Activated CD4-positive, alpha-beta T cell treated with anti-CD3 and anti-CD28 coated beads for 1 hour (primary cell): ENCODE data around the gene L3MBTL3.
"Not testable (repeated sequence)": the region's sequence is repeated elsewhere in the genome, so short reads cannot be mapped to it uniquely, and the experiment has no call there.

Source experiments
- DNase-seq: peaks from one replicate; pipeline ENCODE4 v3.0.0-alpha.2; 2020

Gene L3MBTL3

DNA sequence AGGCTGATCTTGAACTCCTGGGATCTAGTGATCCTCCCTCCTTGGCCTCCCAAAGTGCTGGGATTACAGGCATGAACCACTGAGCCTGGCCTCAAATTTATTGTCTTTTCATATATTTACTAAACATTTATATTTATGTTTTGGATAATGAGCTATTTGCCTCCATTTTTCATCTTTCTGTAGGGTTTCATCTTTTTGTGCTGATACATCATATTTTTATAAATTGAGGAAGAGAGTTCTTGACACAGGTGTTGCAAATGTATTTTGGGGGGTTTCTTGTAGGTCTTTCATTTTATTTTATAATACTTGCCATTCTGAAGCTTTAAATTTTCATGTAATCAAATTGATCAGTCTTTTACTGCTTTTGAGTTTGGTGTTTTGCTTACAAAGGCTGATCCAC, 72.4 kb downstream of the L3MBTL3 start:
- no peak for DNase-seq

DNA sequence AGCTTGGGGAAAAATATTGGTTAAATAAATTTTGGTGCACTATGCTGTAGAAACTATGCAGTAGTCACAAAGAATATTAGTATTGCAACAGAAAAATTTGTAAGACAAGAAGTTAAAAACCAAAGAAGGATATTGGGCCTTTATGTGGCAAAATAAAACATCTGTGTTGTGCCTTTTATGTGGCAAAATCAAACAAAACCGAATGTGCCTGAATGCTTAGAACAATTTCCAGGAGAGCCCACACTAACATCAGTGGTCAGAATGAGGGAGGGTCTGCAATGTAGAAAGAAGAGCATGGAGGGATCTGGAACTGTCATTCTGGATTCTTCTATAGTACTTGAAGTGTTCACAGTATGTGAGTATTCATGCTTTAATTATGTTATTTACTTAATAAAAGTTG, 75.2 kb downstream of the L3MBTL3 start:
- DNase-seq: no peak

DNA sequence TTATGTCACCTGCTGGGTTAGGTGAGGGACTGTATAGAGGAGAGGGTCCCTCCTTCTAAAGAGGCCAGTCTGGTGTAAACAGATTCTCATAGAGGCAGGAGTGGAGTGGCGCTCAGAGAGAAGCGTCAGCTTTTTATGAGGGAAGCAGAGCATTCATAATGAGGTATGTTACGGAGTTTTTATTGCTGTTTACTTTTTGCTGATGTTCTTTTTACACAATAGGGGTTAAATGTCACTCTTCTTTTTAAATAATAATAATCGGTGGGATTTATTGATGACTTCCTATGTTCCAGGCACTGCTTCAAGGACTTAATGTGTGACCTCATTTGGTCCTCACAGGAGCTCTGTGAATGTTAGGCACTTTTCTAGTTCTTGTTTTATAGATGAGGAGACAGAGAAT, 79.9 kb downstream of the L3MBTL3 start:
- DNase-seq: no peak

DNA sequence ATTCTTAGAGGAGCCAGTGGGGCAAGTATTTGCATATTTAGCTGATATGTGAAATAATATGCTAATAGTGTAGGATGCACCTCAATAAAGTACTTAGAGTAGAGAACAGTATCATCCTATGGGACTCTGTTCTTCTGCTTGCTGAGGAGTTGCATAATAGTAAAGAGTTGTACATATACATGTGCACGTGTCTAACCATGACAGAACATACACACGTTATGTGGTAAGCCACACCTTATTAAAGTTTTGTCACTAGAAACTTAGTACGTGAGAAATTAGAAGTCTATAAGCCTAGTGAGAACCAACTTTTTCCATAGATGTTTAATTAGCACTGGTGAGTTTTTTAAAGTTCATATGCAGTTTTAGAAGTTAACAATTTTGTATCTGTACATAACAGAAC, 80.7 kb downstream of the L3MBTL3 start:
- no peak for DNase-seq

DNA sequence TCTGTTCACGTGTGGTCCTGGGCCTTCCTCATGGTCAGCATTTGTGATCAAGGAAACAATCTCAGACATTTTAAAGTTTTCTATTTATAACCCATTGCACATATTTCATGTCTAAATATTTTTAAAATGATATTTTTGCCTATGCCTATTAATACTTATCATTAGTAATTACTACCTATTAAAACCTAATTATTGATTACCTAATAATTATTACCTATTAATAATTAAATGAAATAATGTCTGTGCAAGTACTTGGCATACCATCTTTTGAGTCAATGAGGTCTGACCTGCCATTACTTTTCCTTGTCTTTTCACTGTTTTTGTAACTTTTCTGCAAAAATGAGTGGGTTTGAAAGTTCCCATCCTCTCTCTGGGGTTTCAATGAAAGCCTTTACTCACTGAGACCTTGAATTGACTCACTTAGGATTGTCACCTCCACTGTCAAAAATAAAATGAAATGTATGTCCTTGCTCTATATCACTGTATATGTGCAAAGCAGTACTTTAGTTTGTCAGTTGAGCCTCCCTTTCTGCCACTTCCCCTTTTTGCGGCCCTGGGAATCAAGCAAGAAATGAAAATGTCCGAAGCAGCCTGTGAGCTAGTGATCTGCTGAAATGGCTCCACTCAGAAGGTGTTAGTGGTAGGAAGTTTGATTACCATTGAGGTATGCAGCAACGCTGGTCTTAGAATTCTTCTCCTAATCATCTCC, 87.8 kb downstream of the L3MBTL3 start:
- no peak for DNase-seq

DNA sequence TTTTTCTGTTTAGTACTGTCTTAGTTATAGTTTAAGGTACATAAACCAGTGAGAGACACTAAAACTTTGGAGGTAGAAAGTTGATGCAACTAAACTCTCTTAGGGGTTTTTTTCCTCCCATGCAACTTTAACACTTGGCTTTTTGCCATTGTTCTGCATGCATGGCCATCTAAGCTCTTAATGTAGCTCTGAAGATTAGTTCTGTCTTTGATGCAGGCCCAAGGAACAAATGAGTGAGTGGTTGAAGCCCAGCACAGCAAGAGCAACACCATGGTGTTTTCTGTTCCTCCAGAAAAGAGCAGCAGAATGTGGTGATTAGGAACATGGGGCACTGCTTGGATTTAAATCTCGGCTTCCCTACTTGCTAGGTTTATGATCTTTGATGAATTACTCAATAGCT, 89.3 kb downstream of the L3MBTL3 start:
- DNase-seq: no peak

DNA sequence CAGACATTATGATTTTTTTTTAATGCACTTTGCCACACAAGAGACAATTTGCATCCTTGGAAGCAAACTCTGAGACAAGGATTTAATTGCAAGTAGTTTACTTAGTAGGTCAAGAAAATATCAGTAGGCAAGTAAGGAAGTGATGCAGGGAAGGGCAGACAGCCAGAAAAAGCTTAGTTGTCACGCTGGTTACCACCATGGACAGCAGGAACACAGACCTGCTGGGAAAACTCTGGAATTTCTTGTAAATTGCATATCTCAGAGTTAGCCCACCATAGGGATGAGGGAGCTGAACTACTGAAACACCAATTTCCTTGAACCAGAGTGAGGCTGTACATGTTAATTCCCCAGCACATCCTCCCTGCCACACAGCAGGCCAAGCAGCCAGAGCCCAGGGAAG, 92.7 kb downstream of the L3MBTL3 start:
- DNase-seq: no peak

DNA sequence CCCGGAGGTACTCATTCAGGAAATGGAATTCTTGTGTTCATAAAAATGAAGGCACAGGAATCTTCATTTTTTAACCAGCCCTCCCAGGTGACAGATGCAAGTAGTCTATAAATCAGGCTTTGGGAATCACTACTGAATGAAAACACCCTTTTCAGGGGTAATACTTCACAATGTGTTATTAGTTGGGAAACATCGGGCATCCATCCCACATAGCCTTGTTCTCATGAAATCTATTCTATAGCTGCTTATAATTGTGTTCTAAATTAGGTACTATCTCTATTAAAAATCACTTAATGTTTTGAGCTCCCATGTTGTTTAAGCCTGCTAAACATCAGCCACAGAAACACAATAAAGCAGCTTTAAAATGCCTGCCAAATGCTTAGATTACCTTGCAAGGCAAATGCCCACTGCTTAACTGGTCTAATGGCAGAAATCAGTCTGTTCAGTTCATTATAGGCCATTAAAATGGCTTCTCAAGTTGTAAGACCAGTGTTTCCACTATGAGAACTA, 94.9 kb downstream of the L3MBTL3 start:
- no peak for DNase-seq

DNA sequence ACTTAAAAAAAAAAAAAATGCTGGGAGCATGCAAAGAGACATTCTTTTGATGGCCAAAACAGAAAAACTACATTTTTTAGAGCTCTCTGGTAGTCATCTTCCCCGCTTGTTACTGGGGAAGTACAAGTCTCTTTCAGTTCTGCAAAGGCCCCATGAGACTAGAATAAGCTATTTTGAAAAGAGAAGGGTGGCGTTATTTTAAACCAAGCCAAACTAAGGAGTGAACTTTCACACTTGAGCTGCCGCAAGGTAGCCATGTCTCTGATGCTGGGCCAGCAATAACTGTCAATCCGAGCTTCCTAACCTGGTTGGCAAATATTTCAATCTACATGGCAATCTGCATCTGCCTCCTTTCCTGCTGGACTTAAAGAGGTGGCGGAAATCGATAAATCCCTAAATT, 96.7 kb downstream of the L3MBTL3 start:
- DNase-seq: no peak

DNA sequence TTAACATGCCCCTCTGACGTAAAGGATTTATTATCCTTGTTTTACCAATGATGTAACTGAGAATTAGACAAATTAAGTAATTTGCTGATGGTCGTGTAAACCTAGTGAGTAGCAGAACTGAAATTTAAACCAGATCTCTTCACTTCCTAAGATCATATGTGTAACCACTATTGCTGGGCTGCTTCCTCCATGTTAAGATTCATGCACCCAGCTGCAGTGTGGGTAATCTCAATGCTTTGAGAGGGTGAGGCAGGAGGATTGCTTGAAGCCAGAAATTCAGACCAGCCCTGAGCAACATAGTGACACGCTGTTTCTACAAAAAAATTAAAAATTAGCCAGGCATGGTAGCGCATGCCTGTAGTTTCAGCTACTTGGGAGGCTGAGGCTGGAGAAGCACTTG, 97.9 kb downstream of the L3MBTL3 start:
- no peak for DNase-seq

DNA sequence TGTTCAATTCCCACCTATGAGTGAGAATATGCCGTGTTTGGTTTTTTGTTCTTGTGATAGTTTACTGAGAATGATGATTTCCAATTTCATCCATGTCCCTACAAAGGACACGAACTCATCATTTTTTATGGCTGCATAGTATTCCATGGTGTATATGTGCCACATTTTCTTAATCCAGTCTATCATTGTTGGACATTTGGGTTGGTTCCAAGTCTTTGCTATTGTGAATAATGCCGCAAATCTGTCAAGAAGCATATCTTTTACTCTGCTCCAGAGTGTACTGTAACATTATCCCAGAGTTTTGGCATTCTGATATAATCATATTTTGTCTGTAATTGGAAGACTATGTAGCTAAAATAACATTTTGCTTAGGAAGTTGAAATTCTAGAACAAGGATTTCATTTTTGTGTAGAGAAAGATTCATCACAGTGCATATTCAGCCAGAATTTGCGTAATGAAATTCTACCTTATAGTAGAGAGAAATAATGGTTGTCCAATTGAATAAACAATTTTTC, 98.9 kb downstream of the L3MBTL3 start:
- not testable (repeated sequence) for DNase-seq

DNA sequence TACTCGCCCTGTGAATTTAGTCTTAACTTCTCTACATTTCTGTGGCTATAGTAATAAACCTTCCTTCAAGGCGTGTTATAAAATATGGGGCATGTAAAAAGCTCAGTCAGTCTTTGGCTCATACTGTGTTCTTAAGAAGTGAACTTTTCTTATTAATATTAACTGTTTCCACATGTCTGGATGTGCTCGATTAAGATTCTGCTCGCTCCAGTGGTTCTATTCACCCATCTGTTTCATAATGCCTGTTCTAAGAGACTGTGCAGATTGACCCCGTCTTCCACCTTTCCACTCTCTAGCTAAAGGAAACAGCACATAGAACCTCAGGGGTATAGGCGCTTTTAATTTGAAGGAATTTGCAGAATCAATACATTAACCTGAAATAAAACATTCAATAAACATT, 99.9 kb downstream of the L3MBTL3 start:
- DNase-seq: no peak

DNA sequence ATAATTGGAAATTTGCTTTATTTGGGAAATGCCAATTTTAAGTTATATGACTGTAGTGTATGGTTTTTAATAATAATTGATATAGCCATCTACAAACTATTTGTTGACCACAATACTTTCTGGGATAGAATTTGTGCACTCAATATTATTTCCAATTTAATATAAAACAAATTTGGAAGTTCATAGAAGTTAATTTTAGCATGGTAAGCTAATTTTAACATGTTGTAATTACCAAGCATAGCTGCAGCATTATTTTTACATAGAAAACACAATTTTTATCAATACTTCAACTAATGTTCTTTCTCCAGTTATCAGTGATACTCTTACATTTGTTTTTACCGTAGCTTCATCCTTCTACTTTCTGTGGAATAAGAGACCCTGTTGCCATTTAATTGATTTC, 100.8 kb downstream of the L3MBTL3 start:
- no peak for DNase-seq

DNA sequence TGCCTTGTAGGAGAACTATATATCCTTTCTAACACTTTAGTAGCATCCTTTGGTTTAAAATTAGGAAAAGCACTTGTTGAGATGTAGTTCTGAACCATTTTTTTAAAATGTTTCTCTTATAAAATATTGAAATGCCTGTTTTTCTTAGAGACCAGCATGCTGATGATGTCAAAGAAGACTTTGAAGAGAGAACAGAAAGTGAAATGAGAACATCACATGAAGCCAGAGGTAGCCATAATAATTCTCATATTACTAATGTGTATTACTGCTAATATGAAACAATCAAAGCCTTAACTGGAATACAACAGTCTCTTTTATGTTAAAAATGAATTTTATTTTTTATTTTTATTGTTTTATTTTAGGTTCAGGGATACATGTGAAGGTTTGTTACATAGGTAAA, 102.3 kb downstream of the L3MBTL3 start:
- no peak for DNase-seq

DNA sequence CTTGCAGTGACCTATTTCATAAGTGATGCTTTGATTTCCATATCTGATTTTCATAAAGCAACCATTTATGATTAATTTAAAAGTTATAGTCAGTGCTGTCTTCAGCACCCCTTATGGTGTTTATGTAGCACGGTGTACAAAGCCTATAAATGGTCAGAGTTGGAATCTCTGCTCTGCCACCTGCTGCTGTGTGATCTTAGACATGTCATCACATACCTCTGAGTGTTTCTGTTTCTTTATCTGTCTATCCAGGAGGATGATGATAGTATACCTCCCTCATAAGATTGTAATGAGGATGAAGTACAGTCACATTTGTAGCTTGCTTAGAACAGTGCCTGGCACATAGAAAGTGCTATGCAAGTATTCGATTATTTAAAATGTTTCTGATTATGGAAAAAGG, 103.9 kb downstream of the L3MBTL3 start:
- no peak for DNase-seq

DNA sequence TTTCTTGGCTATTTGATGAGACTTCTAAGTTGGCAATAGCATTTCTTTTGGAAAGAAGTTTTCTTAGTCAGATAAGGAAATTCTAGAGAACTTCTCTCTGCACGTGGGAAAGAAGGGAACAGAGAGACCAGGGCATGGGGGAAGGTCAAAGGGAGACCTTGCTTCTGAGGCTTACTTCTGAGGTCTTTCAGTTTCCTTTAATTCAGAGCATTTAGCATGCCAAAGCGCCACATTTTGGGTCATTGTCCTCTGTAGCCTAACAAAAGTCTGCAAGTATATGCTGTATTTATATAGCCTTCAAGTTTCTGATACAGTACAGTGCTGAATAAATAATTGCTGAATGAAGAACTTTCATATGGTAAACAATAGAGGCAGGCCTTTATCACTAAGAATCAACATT, 108.8 kb downstream of the L3MBTL3 start:
- DNase-seq: no peak

DNA sequence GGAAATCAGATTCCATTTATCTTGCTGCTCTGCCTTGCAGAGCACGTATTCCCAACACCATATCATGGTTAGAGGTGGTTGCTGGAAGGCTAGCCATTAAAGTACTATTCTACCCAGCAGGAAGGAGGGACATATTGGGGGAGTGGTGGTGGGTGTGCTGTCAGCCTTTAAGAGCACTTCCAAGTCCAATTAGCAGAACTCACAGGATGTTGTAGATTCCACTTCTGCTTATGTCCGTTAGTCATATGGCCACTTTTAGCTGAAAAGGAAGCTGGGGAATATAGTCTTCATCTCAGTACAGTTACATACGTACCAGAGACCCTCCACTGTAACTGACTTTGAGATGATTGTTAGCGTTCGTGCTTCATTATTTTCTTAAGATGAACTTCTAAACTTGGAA, 109.9 kb downstream of the L3MBTL3 start:
- DNase-seq: no peak

DNA sequence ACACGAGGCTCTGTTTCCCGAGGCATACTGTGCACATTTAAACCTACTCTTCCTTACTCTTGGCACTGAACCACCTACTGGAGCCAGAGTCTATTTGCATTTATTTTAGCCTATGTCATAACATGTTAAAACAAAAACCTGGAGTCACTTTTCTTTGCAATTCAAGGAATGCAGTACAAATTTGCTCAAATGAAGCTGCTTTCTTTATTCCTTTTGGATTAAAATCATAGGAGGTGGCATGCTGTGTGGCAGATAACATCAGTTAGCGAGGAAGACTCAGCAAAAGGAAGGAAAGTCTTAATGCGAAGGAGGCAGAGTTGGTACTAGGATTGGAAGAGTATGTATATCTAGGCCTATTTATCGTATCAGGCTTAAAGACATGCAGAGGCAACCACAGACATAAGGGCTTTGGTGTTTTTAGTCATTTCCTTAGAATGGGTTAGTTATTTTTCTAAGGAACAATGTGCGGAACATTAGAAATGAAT, 111.4 kb downstream of the L3MBTL3 start:
- no peak for DNase-seq

DNA sequence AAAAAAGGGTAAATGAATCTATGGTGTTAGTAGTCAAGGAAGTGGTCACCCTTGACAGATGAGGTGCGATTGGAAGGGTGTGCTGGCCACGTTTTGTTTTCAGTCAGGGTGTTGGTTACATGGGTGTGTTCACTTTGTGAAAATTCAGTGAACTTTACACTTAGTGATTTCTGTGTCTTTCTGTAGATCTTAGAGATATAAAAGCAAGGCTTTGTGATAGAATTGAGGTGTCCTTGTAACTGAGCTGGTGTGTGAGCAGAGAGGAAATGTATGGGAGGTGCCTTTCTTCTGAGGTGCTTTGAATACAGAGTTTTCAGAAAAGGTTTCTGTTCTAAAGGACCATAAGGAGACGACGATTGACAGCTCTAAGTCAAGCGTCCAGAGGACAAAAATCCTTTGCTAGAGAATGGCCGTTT, 113.9 kb downstream of the L3MBTL3 start:
- DNase-seq: no peak

DNA sequence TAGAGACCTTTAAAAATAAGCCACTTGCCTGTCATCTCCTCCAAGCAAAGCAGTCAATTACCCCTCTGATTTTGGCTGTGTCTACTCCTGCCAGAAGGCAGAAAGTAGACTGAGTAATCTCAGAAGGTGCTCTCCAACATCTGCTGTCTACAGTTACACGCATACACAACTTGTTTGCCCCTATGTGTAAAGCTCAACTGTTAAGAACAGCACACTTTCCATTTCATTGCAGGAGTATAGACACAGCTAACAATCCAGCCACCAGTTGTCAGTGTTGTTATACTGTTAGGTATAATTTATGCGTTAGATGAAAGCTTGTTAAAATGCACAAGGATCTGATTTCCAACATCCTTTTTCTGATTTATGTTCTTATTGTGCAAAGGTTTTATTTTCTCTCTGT, 116.2 kb downstream of the L3MBTL3 start:
- DNase-seq: no peak

DNA sequence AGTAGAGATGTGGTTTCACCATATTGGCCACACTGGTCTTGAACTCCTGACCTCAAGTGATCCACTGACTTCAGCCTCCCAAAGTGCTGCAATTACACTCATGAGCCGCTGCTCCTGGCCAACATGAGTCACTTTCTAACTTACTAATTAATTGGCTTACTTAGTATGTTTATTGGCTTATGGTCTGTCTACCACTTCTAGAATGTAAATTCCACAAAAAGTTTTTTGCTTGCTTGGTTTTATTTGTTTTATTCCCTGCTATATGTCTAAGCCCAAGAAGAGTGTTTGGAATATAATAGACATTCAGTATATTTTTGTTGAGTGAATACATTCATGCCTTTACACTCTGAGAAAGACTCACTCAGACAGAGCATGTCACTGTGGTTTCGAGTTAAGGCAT, 118.4 kb downstream of the L3MBTL3 start:
- no peak for DNase-seq

DNA sequence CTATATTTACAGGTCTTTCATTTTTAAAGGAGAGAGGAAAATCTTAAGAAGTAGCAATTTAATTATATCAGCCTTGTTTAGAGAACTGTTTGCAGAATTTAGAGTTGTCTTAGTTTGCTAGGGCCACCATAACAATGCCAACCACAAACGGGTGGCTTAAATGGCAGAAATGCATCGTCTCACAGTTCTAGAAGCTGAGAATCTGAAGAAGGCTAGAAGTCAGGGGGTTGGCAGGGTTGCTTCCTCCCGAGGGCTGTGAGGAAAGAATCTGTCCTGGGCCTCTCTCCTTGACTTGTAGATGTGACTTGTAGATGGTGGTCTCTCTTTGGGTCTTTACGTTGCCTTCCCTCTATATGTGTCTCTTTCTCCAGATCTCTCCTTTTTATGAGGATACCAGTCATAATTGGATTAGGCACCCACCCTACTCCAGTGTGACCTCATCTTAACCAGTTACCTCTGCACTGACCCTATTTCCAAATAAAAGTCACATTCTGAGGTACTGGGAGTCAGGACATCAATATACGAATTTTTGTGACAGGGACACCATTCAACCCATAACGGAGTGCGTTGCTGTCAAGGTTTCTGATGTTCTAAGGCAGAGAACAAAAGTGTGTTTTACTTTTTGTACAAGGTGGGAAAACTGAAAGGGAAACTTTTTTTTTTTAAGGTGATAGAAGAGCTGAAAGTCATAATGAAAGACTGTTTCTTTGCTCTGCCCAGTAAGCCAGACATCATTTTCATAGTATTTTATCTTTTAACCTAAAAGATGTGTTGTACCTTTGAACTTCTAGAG, 119.9 kb downstream of the L3MBTL3 start:
- no peak for DNase-seq

DNA sequence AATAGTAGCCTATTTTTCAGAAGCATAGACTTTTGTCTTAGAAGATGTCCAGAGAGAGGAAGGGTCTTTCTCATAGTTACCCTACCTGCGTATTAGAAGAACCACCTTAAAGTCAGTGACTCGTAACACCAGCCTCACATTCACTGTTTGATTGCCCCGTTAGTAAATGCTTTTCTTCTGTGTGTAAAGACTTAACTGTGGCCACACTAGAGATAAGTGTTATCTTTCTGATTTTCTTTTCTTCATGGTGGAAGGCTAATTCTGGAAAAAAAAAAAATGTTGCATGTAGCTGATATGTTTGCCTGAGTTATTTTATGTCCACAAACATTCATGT, 120.5 kb downstream of the L3MBTL3 start:
- DNase-seq: no peak

DNA sequence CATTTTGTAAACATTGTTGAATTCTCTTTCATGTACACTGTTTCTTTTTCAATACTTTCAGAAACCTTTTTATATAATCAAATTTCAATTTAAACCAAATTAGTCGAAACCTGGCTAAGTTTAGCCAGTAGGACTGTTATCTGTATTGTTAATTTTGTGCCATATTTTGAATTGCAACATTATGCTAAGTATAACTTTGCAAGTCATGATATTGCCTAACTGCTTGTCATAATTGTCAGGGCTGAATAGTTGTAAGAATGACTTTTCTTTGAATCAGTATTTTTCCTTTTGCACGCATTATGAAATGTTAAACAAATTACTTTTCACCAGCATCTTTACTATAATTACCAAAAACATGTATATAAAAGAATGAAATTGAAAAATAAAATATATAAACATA, 121.7 kb downstream of the L3MBTL3 start:
- no peak for DNase-seq
